Measurements from ENCODE around the gene CRELD1.
A peak's percentile ranks its signal among the peaks of the same experiment; 100 is the strongest.

The CRELD1 gene

GRCh38 chr3:9906480-9906879 lies 27.2 kb upstream of the CRELD1 start:
- no peak for DNase-seq

- no peak for DNase-seq
Observed at GRCh38 chr3:9908286-9908685, 25.3 kb upstream of the CRELD1 start.

- no peak for DNase-seq
Observed at GRCh38 chr3:9909221-9910013, 24.2 kb upstream of the CRELD1 start.

- no peak for DNase-seq
Observed at GRCh38 chr3:9911863-9912262, 21.8 kb upstream of the CRELD1 start.

GRCh38 chr3:9912294-9912935 lies 21.2 kb upstream of the CRELD1 start:
- DNase-seq, result no peak

DNA sequence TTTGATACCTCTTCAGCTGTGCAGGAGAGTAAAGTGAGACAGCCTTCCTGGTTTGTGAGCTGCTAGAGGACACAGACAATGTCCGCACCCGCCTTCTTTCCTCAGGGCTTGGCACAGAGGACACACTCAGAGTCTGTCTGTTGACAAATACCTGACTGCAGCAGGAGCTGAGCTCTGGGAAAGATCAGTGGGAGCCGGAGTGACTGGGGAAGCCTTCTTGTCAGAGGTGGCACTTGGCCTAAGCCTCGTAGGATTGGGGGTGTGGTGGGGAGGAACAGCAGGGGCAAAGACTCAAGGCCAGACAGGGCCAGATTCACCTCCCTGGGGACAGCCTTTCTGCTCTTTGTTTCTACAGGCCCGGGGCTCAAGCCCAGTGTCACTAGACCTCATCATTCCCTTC lies 20.0 kb upstream of the CRELD1 start:
- DNase-seq, result no peak

GRCh38 chr3:9914011-9914410 lies 19.6 kb upstream of the CRELD1 start:
- no peak for DNase-seq

- DNase-seq, result no peak
Observed at GRCh38 chr3:9914559-9915253, 18.9 kb upstream of the CRELD1 start.

DNA sequence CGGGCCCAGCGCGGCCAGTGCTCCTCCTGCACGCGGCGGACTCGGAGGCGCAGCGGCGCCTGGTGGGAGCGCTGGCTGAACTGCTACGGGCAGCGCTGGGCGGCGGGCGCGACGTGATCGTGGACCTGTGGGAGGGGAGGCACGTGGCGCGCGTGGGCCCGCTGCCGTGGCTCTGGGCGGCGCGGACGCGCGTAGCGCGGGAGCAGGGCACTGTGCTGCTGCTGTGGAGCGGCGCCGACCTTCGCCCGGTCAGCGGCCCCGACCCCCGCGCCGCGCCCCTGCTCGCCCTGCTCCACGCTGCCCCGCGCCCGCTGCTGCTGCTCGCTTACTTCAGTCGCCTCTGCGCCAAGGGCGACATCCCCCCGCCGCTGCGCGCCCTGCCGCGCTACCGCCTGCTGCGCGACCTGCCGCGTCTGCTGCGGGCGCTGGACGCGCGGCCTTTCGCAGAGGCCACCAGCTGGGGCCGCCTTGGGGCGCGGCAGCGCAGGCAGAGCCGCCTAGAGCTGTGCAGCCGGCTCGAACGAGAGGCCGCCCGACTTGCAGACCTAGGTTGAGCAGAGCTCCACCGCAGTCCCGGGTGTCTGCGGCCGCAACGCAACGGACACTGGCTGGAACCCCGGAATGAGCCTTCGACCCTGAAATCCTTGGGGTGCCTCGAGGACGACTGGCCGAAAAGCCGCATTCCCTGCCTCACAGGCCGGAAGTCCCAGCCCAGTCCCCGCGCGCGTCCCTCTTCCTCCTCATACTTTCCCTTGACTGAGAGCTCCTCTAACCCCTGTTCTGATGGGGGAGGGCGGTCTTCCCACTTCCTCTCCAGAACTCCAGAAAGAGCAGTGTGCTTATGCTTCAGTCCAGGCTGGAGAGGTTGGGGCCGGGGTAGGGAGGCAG lies 18.1 kb upstream of the CRELD1 start:
- peak; percentile 42 for DNase-seq

- DNase-seq, result no peak
Observed at GRCh38 chr3:9916346-9916733, 17.3 kb upstream of the CRELD1 start.

- peak; percentile 60 for DNase-seq
Observed at GRCh38 chr3:9916734-9917680, 16.6 kb upstream of the CRELD1 start, which contains the start of gene IL17RC. Gene IL17RC (plus strand): TSS chr3:9917098. CDS start chr3:9917316, 218 bp downstream.

- DNase-seq, result no peak
Observed at GRCh38 chr3:9917820-9918219, 15.8 kb upstream of the CRELD1 start.

GRCh38 chr3:9918261-9919038 lies 15.2 kb upstream of the CRELD1 start:
- no peak for DNase-seq

DNA sequence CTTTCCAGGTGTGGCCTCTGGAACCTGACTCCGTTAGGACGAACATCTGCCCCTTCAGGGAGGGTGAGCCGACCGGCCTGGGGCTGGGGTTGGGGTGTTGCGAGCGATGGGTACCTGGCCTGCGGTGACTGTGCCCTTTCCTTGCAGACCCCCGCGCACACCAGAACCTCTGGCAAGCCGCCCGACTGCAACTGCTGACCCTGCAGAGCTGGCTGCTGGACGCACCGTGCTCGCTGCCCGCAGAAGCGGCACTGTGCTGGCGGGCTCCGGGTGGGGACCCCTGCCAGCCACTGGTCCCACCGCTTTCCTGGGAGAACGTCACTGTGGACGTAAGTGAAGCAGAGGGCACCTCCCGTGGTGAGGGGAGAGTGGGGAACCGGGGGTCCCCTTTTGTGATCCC lies 5.5 kb upstream of the CRELD1 start:
- DNase-seq, result no peak

GRCh38 chr3:9930804-9931418 lies 2.7 kb upstream of the CRELD1 start:
- no peak for DNase-seq

DNA sequence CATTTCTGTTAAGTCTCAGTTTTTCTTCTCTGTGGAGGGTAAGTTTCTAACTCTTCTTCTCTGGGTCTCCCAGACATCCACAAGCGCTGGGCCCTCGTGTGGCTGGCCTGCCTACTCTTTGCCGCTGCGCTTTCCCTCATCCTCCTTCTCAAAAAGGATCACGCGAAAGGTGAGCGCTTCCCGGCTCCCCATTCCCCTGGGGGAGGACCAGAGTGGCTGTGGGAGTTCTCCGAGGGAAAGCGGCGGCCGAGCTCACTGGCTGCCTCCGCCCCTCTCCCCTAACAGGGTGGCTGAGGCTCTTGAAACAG lies 1.1 kb upstream of the CRELD1 start:
- no peak for DNase-seq

DNA sequence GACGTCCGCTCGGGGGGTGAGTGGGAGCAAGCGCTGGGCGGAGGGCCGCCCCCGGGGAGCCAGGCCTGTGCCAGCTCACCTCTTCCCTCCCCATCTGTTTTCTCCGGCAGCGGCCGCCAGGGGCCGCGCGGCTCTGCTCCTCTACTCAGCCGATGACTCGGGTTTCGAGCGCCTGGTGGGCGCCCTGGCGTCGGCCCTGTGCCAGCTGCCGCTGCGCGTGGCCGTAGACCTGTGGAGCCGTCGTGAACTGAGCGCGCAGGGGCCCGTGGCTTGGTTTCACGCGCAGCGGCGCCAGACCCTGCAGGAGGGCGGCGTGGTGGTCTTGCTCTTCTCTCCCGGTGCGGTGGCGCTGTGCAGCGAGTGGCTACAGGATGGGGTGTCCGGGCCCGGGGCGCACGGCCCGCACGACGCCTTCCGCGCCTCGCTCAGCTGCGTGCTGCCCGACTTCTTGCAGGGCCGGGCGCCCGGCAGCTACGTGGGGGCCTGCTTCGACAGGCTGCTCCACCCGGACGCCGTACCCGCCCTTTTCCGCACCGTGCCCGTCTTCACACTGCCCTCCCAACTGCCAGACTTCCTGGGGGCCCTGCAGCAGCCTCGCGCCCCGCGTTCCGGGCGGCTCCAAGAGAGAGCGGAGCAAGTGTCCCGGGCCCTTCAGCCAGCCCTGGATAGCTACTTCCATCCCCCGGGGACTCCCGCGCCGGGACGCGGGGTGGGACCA lies 632 bp upstream of the CRELD1 start:
- DNase-seq, result peak; percentile 90

- DNase-seq, result no peak
Observed at GRCh38 chr3:9934235-9934621, 594 bp downstream of the CRELD1 start.

DNA sequence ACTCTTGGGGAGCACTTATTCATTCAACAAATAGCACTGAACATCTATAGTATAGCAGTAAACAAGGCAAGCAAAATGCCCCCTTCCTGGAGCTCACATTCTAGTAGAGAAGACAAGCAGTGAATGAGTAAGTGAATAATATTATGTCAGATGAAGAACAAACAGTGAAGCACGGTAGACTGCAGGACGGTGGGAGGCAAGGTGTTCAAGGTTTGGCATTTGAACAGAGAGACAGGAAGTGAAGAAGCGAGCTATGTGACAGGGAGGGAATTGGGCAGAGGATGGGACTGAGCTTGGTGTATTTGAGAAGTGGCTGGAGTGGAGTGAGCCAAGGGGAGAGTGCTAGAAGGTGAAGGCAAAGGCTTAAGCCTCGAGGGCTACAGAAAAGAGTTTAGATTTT lies 1.4 kb downstream of the CRELD1 start:
- DNase-seq, result no peak

DNA sequence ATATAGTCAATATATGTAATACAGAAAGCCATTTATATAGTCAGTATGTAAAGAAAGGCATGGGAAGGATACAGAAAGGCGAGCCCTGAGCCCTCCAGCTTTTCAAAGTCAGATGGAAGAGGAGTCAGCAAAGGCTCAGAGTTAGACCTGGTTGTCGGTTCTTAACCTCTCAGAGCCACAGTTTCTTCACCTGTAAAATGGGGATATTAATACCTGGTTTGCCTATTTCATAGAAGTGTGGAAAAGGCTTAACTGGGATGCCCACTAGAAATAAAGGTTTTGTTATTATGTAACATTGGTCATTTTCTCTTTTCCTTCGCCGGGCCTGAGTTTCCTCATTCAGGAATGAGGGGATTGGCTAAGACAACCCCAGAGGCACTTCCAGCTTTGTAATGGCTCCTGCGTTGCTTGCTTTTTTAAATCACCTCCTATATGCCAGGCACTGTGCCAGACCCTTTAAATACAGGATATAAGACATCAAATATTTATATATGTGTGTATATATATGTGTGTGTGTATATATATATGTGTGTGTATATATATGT lies 2.4 kb downstream of the CRELD1 start:
- no peak for DNase-seq
